Astrocyte (in vitro differentiated cells and primary cell): ENCODE data around the gene CELF4. TPM values are rescaled to one million over a fixed set of nuclear protein-coding genes. Genes with fewer than 3 reads are reported as not detected.

Experiments used
- DNase-seq: peaks from one replicate; pipeline ENCODE4 v3.0.0-alpha.2; 2010; ENCODE audit warnings: low read depth
- FAIRE-seq: peaks from 2 replicates; lab custom pipeline; 2011; peaks lifted over from hg19 to GRCh38; lab: Jason Lieb, UNC
- H2AFZ ChIP-seq: 2 replicates; pipeline ENCODE4 v1.6.0; 2012; ENCODE audit warnings: low read depth, low read length, inconsistent platforms
- H3K27ac ChIP-seq: 2 replicates; pipeline ENCODE4 v1.5.1; 2011; ENCODE audit warnings: low read depth, low read length, inconsistent platforms
- H3K27me3 ChIP-seq: 2 replicates; pipeline ENCODE4 v1.6.0; 2011; ENCODE audit warnings: low read length, inconsistent platforms; ENCODE audit not compliant: insufficient read depth
- H3K36me3 ChIP-seq: 2 replicates; pipeline ENCODE4 v1.5.1; 2011; ENCODE audit warnings: low read length, inconsistent platforms; ENCODE audit not compliant: insufficient read depth
- H3K4me1 ChIP-seq: 2 replicates; pipeline ENCODE4 v1.5.1; 2011; ENCODE audit warnings: low read length, inconsistent platforms; ENCODE audit not compliant: insufficient read depth
- H3K4me2 ChIP-seq: 2 replicates; pipeline ENCODE4 v1.6.0; 2012; ENCODE audit warnings: low read length, inconsistent platforms
- H3K4me3 ChIP-seq: 2 replicates; pipeline ENCODE4 v1.5.1; 2011; ENCODE audit warnings: low read depth, mild to moderate bottlenecking, low read length, inconsistent platforms; ENCODE audit not compliant: insufficient read depth
- H3K79me2 ChIP-seq: 2 replicates; pipeline ENCODE4 v1.6.0; 2012; ENCODE audit warnings: mild to moderate bottlenecking, low read length, inconsistent platforms; ENCODE audit not compliant: insufficient read depth
- H3K9ac ChIP-seq: 2 replicates; pipeline ENCODE4 v1.6.0; 2012; ENCODE audit warnings: mild to moderate bottlenecking, low read length, inconsistent platforms
- H3K9me3 ChIP-seq: 2 replicates; pipeline ENCODE4 v1.5.1; 2012; ENCODE audit warnings: low read depth, mild to moderate bottlenecking, low read length, inconsistent platforms; ENCODE audit not compliant: insufficient read depth
- H4K20me1 ChIP-seq: 2 replicates; pipeline ENCODE4 v1.6.0; 2012; ENCODE audit warnings: low read length, inconsistent platforms; ENCODE audit not compliant: insufficient read depth
- H3K27ac Mint-ChIP-seq: one replicate; pipeline ENCODE4 v1.8.0; 2021; ENCODE audit warnings: mild to moderate bottlenecking, mixed read lengths; ENCODE audit not compliant: unreplicated experiment
- H3K27me3 Mint-ChIP-seq: one replicate; pipeline ENCODE4 v1.8.0; 2021; ENCODE audit warnings: low read depth, mixed read lengths; ENCODE audit not compliant: unreplicated experiment
- H3K36me3 Mint-ChIP-seq: one replicate; pipeline ENCODE4 v1.8.0; 2021; ENCODE audit warnings: low read depth, mixed read lengths; ENCODE audit not compliant: unreplicated experiment
- H3K4me1 Mint-ChIP-seq: one replicate; pipeline ENCODE4 v1.8.0; 2021; ENCODE audit warnings: low read depth, mixed read lengths; ENCODE audit not compliant: unreplicated experiment
- H3K4me3 Mint-ChIP-seq: one replicate; pipeline ENCODE4 v1.8.0; 2021; ENCODE audit warnings: mild to moderate bottlenecking, moderate library complexity, mixed read lengths; ENCODE audit not compliant: unreplicated experiment
- H3K9me3 Mint-ChIP-seq: one replicate; pipeline ENCODE4 v1.8.0; 2021; ENCODE audit warnings: mild to moderate bottlenecking, mixed read lengths; ENCODE audit not compliant: unreplicated experiment
- EZH2 ChIP-seq: IDR thresholded peaks from 2 replicates; pipeline ENCODE4 v1.6.1; 2012; ENCODE audit warnings: mild to moderate bottlenecking, low read length, inconsistent platforms; ENCODE audit not compliant: insufficient read depth
- total RNA-seq: library from RNA; stranded (reverse); gene quantifications from 2 replicates; pipeline ENCODE4 v1.2.1, GENCODE V29; 2021
- TF ChIP-seq, protein P1 (sequence below): IDR thresholded peaks from 2 replicates; pipeline ENCODE4 v1.5.1; 2011; ENCODE audit warnings: low read depth, mild to moderate bottlenecking, inconsistent platforms, low read length, moderate library complexity; ENCODE audit not compliant: insufficient read depth

Gene CELF4
- total RNA-seq, 1 donor from 2014 or later, result 0.16 TPM

DNA sequence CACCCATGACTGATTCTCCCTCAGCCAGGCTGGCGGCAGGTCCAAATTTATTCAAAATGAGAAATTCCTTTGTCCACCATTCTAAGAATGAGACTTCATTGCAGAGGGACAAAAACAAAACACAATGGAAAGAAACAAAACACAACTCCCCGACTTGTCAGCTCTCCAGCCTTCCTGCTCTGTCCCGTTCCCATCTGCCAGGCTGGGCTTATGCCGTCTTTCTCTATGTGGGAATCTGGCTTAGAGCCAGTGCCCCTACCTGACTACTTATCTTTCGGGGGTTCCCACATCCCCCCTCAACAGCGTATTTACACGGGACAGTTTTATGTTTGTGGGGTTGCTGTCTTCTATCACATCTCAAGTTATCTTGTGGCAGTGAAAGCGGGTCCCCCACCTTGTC, 13.8 kb downstream of the CELF4 start:
- H3K4me3 ChIP-seq, result no peak overlapping the region
- no peaks in the 10 kb centered on the region for H3K79me2 ChIP-seq
- H3K27me3 Mint-ChIP-seq, result peaks cover 57% of the 10 kb centered on the region
- no peaks in the 10 kb centered on the region for H3K9me3 ChIP-seq
- no peak overlapping the region for H3K4me3 Mint-ChIP-seq
- H2AFZ ChIP-seq, result no peak overlapping the region
- no peaks in the 10 kb centered on the region for H3K4me1 Mint-ChIP-seq
- FAIRE-seq (no peak), DNase-seq (no peak)
- H3K27me3 ChIP-seq, result no peaks in the 10 kb centered on the region
- H3K4me2 ChIP-seq, result no peak overlapping the region
- H3K27ac ChIP-seq, result no peak overlapping the region
- no peaks in the 10 kb centered on the region for H3K36me3 ChIP-seq
- no peaks in the 10 kb centered on the region for H3K4me1 ChIP-seq
- H3K27ac Mint-ChIP-seq, result no peak overlapping the region
- no peak for TF ChIP-seq EZH2
- no peaks in the 10 kb centered on the region for H4K20me1 ChIP-seq
- no peaks in the 10 kb centered on the region for H3K9me3 Mint-ChIP-seq
- H3K9ac ChIP-seq, result no peak overlapping the region
- H3K36me3 Mint-ChIP-seq, result no peaks in the 10 kb centered on the region

GRCh38 chr18:37551249-37551648, 14.3 kb downstream of the CELF4 start:
- Histone ChIP-seq H4K20me1 (no peaks in the 10 kb centered on the region), H2AFZ (no peak overlapping the region), H3K4me1 (no peaks in the 10 kb centered on the region), H3K9ac (no peak overlapping the region), H3K79me2 (no peaks in the 10 kb centered on the region), H3K27me3 (no peaks in the 10 kb centered on the region), H3K9me3 (no peaks in the 10 kb centered on the region), H3K4me2 (no peak overlapping the region), H3K36me3 (no peaks in the 10 kb centered on the region), H3K27ac (no peak overlapping the region), H3K4me3 (no peak overlapping the region)
- H3K9me3 Mint-ChIP-seq, result no peaks in the 10 kb centered on the region
- no peaks in the 10 kb centered on the region for H3K36me3 Mint-ChIP-seq
- H3K4me1 Mint-ChIP-seq, result no peaks in the 10 kb centered on the region
- peaks cover 56% of the 10 kb centered on the region for H3K27me3 Mint-ChIP-seq
- FAIRE-seq (no peak), DNase-seq (no peak)
- no peak overlapping the region for H3K27ac Mint-ChIP-seq
- H3K4me3 Mint-ChIP-seq, result no peak overlapping the region
- TF ChIP-seq EZH2, result no peak
- TF ChIP-seq, protein P1, sequence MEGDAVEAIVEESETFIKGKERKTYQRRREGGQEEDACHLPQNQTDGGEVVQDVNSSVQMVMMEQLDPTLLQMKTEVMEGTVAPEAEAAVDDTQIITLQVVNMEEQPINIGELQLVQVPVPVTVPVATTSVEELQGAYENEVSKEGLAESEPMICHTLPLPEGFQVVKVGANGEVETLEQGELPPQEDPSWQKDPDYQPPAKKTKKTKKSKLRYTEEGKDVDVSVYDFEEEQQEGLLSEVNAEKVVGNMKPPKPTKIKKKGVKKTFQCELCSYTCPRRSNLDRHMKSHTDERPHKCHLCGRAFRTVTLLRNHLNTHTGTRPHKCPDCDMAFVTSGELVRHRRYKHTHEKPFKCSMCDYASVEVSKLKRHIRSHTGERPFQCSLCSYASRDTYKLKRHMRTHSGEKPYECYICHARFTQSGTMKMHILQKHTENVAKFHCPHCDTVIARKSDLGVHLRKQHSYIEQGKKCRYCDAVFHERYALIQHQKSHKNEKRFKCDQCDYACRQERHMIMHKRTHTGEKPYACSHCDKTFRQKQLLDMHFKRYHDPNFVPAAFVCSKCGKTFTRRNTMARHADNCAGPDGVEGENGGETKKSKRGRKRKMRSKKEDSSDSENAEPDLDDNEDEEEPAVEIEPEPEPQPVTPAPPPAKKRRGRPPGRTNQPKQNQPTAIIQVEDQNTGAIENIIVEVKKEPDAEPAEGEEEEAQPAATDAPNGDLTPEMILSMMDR, result no peak

- H3K27ac Mint-ChIP-seq, result no peak overlapping the region
- H3K27ac ChIP-seq, result no peak overlapping the region
- H3K4me1 Mint-ChIP-seq, result no peaks in the 10 kb centered on the region
- peaks cover 2% of the 10 kb centered on the region for H3K9me3 Mint-ChIP-seq
- H2AFZ ChIP-seq, result no peak overlapping the region
- peaks cover 54% of the 10 kb centered on the region for H3K27me3 Mint-ChIP-seq
- H3K79me2 ChIP-seq, result no peaks in the 10 kb centered on the region
- no peaks in the 10 kb centered on the region for H3K27me3 ChIP-seq
- H3K4me3 ChIP-seq, result no peak overlapping the region
- H3K4me2 ChIP-seq, result no peak overlapping the region
- H3K9ac ChIP-seq, result no peak overlapping the region
- no peak overlapping the region for H3K4me3 Mint-ChIP-seq
- FAIRE-seq, result no peak
- no peak for DNase-seq
- H3K9me3 ChIP-seq, result no peaks in the 10 kb centered on the region
- no peaks in the 10 kb centered on the region for H3K36me3 Mint-ChIP-seq
- H3K4me1 ChIP-seq, result no peaks in the 10 kb centered on the region
- H4K20me1 ChIP-seq, result no peaks in the 10 kb centered on the region
- no peaks in the 10 kb centered on the region for H3K36me3 ChIP-seq
- no peak for TF ChIP-seq EZH2
- TF ChIP-seq, protein P1, result no peak
Measured at GRCh38 chr18:37550118-37550875, 15.3 kb downstream of the CELF4 start.
